ENCODE data around the gene TMEM26. TPM values are rescaled to one million over a fixed set of nuclear protein-coding genes. Genes with fewer than 3 reads are reported as not detected.

TMEM26 gene
- total RNA-seq, 1 experiment from 2014 or later, result not detected

GRCh38 chr10:61481597-61481996, 28.4 kb upstream of the TMEM26 start:
- Mint-ChIP-seq H3K4me3 (ENCODE audit: unreplicated experiment) (no peak overlapping the region), H3K27me3 (ENCODE audit: insufficient read depth, unreplicated experiment) (peaks cover 17% of the 10 kb centered on the region), H3K4me1 (ENCODE audit: low read depth, unreplicated experiment) (no peaks in the 10 kb centered on the region), H3K36me3 (ENCODE audit: insufficient read depth, unreplicated experiment) (no peaks in the 10 kb centered on the region), H3K9me3 (ENCODE audit: unreplicated experiment) (no peaks in the 10 kb centered on the region), H3K27ac (ENCODE audit: unreplicated experiment) (no peak overlapping the region)
- ChIA-PET POLR2A (no interaction called here), CTCF (interaction anchor here (0.6 kb wide), 1 partner anchor 76 kb away, joined by 3 read pairs; no protein-coding TSS in a partner anchor)
- Histone ChIP-seq H3K9me3 (no peaks in the 10 kb centered on the region), H3K36me3 (ENCODE audit: control insufficient read depth, insufficient read depth, low read length) (no peaks in the 10 kb centered on the region), H3K4me3 (ENCODE audit: low read depth, low read length) (no peak overlapping the region), H3K4me1 (no peaks in the 10 kb centered on the region), H3K27me3 (replicated peaks; ENCODE audit: control insufficient read depth, insufficient read depth, low read length) (no peaks in the 10 kb centered on the region)
- intact Hi-C loops (cut with micrococcal nuclease; ENCODE audit: unreplicated experiment), result no loop called here
- BruUV-seq (replicated peaks), result no TSS peak
- DNase-seq, result no peak
- no peak for TF ChIP-seq CTCF (IDR thresholded peaks at IDR 0.05; ENCODE audit: insufficient read depth in 1 of 2, low read depth in 1 of 2, low read length in 1 of 2, severe bottlenecking in 1 of 2, unreplicated experiment in 1 of 2)

GRCh38 chr10:61480208-61480607, 27.0 kb upstream of the TMEM26 start:
- Mint-ChIP-seq H3K9me3 (ENCODE audit: unreplicated experiment) (no peaks in the 10 kb centered on the region), H3K36me3 (ENCODE audit: insufficient read depth, unreplicated experiment) (no peaks in the 10 kb centered on the region), H3K4me1 (ENCODE audit: low read depth, unreplicated experiment) (no peaks in the 10 kb centered on the region), H3K27me3 (ENCODE audit: insufficient read depth, unreplicated experiment) (peaks cover 15% of the 10 kb centered on the region), H3K27ac (ENCODE audit: unreplicated experiment) (no peak overlapping the region), H3K4me3 (ENCODE audit: unreplicated experiment) (no peak overlapping the region)
- H3K4me3 ChIP-seq (ENCODE audit: low read depth, low read length), result no peak overlapping the region
- no peaks in the 10 kb centered on the region for H3K9me3 ChIP-seq
- no peaks in the 10 kb centered on the region for H3K36me3 ChIP-seq (ENCODE audit: control insufficient read depth, insufficient read depth, low read length)
- POLR2A ChIA-PET, result no interaction called here
- no TSS peak for BruUV-seq (replicated peaks)
- no peak for TF ChIP-seq CTCF (IDR thresholded peaks at IDR 0.05; ENCODE audit: insufficient read depth in 1 of 2, low read depth in 1 of 2, low read length in 1 of 2, severe bottlenecking in 1 of 2, unreplicated experiment in 1 of 2)
- no peak for DNase-seq
- H3K4me1 ChIP-seq, result no peaks in the 10 kb centered on the region
- H3K27me3 ChIP-seq (replicated peaks; ENCODE audit: control insufficient read depth, insufficient read depth, low read length), result no peaks in the 10 kb centered on the region
- CTCF ChIA-PET, result no interaction called here
- intact Hi-C loops (cut with micrococcal nuclease; ENCODE audit: unreplicated experiment), result no loop called here

GRCh38 chr10:61478621-61479312, 25.6 kb upstream of the TMEM26 start:
- TF ChIP-seq CTCF (IDR thresholded peaks at IDR 0.05; ENCODE audit: insufficient read depth in 1 of 2, low read depth in 1 of 2, low read length in 1 of 2, severe bottlenecking in 1 of 2, unreplicated experiment in 1 of 2), result peak; percentile 20 to 25
- H3K9me3 Mint-ChIP-seq (ENCODE audit: unreplicated experiment), result no peaks in the 10 kb centered on the region
- POLR2A ChIA-PET, result no interaction called here
- no peaks in the 10 kb centered on the region for H3K4me1 Mint-ChIP-seq (ENCODE audit: low read depth, unreplicated experiment)
- no peak for DNase-seq
- Histone ChIP-seq H3K4me3 (ENCODE audit: low read depth, low read length) (no peak overlapping the region), H3K9me3 (no peaks in the 10 kb centered on the region), H3K4me1 (no peaks in the 10 kb centered on the region), H3K27me3 (replicated peaks; ENCODE audit: control insufficient read depth, insufficient read depth, low read length) (no peaks in the 10 kb centered on the region), H3K36me3 (ENCODE audit: control insufficient read depth, insufficient read depth, low read length) (no peaks in the 10 kb centered on the region)
- intact Hi-C loops (cut with micrococcal nuclease; ENCODE audit: unreplicated experiment), result loop anchor here (10.0 kb wide), 1 partner anchor 356 kb away; no protein-coding TSS in a partner anchor
- peaks cover 14% of the 10 kb centered on the region for H3K27me3 Mint-ChIP-seq (ENCODE audit: insufficient read depth, unreplicated experiment)
- no peaks in the 10 kb centered on the region for H3K36me3 Mint-ChIP-seq (ENCODE audit: insufficient read depth, unreplicated experiment)
- no peak overlapping the region for H3K4me3 Mint-ChIP-seq (ENCODE audit: unreplicated experiment)
- no TSS peak for BruUV-seq (replicated peaks)
- CTCF ChIA-PET, result no interaction called here
- H3K27ac Mint-ChIP-seq (ENCODE audit: unreplicated experiment), result no peak overlapping the region
